Testis (tissue), 3 donors: Measurements from ENCODE around the gene AARS2. TPM values are rescaled to one million over a fixed set of nuclear protein-coding genes. Genes with fewer than 3 reads are reported as not detected.
"Not testable (repeated sequence)": the region's sequence is repeated elsewhere in the genome, so short reads cannot be mapped to it uniquely, and the experiment has no call there.

ENCODE experiments used
- DNase-seq: peaks from one replicate; pipeline ENCODE4 v3.0.0-alpha.2; 2019
- H3K27ac ChIP-seq, 2 donors: fragments of 200-600 bp; sonication (generic); one replicate each; pipeline ENCODE4 v1.5.1; 2019
- H3K27me3 ChIP-seq: fragments of 200-600 bp; sonication (generic); one replicate; pipeline ENCODE4 v1.5.1; 2019
- H3K36me3 ChIP-seq: fragments of 200-600 bp; sonication (generic); one replicate; pipeline ENCODE4 v1.5.1; 2017; ENCODE audit warnings: low read depth; ENCODE audit errors: missing control alignments
- H3K4me1 ChIP-seq: fragments of 200-600 bp; sonication (generic); one replicate; pipeline ENCODE4 v1.5.1; 2019
- H3K4me3 ChIP-seq, 2 donors: fragments of 200-600 bp; sonication (generic); one replicate each; pipeline ENCODE4 v1.5.1; 2017 to 2019
- H3K9me3 ChIP-seq: fragments of 200-600 bp; sonication (generic); one replicate; pipeline ENCODE4 v1.5.1; 2017
- POLR2A ChIP-seq: fragments of 450-650 bp; IDR thresholded peaks from one replicate; pipeline ENCODE4 v1.6.1; 2017; ENCODE audit warnings: antibody characterized with exemption, mild to moderate bottlenecking, moderate library complexity
- WGBS, 2 donors: methylation state at CpG; one replicate each; pipeline ENCODE4 v1.1.5; 2018; 5-methylcytosine and 5-hydroxymethylcytosine counted together
- intact Hi-C: fragments of 100-400 bp; cut with DNase I; formaldehyde crosslinking; loops from one replicate; pipeline ENCODE4 v1.15.1; 2023; ENCODE audit warnings: low total_unique reads
- polyA plus RNA-seq: library from polyadenylated mRNA; stranded (reverse); fragments of 350-450 nt; fragmentation: Illumina TruSeq; extraction: RNeasy Lipid Tissue Mini Kit (QIAGEN cat#74804); gene quantifications from one replicate; pipeline ENCODE4 v1.2.3, GENCODE V29; 2014; ENCODE audit warnings: low read depth, low replicate concordance; ENCODE audit not compliant: insufficient read depth
- total RNA-seq, 2 donors: library from RNA; depleted of rRNA; stranded (reverse); fragments of >200 nt; gene quantifications; one replicate each; pipeline ENCODE4 v1.2.3, GENCODE V29; 2016
- TF ChIP-seq, protein P1 (sequence below), 3 experiments: fragments of 450-650 bp in 2 of 3; fragments of 200-600 bp in 1 of 3; sonication (generic) in 1 of 3; IDR thresholded peaks; one replicate each; pipeline ENCODE4 v1.5.1; 2016 to 2019; ENCODE audit warnings: antibody characterized with exemption in 3 of 3, mild to moderate bottlenecking in 2 of 3, moderate library complexity in 1 of 3

AARS2 gene
- total and polyA plus RNA-seq, 3 donors from 2014 or later, result 6.2 to 14.6 (median 13.4) TPM

DNA sequence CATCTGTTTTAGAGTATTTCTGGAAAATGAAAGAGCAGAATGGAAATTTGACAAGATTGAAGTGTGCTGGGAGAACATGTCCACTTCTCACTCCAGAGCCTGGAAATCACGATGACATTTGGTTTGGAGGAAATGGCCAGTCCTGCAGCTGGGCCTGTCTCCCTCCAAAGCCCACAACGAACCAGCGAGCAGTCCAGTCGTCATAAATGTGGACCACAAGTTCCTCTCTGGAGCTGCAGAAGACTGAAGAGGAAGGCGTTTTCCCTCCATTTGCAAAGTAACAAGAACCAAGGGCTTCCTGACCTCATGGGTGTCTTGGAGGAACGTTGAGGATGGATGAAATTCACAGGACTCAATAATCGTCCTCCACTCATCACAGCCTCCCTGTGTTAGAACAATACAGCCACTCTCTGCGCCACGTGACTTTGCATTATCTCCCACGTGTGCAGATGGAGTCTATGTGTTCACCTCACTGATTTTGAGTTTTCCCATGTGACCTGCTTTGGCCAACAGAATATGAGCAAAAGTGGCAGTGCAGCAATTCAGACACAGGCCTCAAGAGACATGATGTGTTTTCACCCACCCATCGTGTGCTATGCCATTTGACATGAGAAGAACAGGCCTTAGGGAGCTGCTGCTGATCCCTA lies 20.2 kb upstream of the AARS2 start:
- no peak overlapping the region for H3K4me3 ChIP-seq
- no peaks in the 10 kb centered on the region for H3K9me3 ChIP-seq
- H3K27ac ChIP-seq, result no peak overlapping the region
- H3K27me3 ChIP-seq, result no peaks in the 10 kb centered on the region
- H3K36me3 ChIP-seq, result no peaks in the 10 kb centered on the region
- no peak for DNase-seq
- TF ChIP-seq, protein P1, sequence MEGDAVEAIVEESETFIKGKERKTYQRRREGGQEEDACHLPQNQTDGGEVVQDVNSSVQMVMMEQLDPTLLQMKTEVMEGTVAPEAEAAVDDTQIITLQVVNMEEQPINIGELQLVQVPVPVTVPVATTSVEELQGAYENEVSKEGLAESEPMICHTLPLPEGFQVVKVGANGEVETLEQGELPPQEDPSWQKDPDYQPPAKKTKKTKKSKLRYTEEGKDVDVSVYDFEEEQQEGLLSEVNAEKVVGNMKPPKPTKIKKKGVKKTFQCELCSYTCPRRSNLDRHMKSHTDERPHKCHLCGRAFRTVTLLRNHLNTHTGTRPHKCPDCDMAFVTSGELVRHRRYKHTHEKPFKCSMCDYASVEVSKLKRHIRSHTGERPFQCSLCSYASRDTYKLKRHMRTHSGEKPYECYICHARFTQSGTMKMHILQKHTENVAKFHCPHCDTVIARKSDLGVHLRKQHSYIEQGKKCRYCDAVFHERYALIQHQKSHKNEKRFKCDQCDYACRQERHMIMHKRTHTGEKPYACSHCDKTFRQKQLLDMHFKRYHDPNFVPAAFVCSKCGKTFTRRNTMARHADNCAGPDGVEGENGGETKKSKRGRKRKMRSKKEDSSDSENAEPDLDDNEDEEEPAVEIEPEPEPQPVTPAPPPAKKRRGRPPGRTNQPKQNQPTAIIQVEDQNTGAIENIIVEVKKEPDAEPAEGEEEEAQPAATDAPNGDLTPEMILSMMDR (IDR thresholded peaks at IDR 0.05), result no peak
- TF ChIP-seq POLR2A, result no peak
- intact Hi-C loops, result no loop called here
- 79 to 80% methylated on average over 11 of the region's 11 CpGs for WGBS, 2 donors
- no peaks in the 10 kb centered on the region for H3K4me1 ChIP-seq

DNA sequence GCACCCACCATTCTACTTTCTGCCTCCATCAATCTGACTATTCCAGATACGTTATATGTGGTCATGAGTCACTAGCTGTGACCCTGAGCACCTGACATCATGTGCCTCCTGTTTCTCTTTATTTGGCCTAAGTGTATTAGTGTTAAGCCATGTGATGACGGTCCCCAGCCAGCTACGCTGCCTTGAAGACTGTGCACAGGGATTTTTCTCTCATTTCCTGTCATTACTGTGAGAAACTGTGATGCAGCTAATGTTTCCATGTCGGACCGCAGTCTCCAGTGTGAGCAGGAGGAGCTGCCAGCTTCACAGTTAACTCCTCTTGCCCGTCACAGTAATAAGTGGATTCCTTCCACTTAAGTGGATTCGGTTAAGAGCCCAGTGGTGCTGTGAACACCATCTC lies 19.4 kb upstream of the AARS2 start:
- intact Hi-C loops, result no loop called here
- 77 to 85% methylated on average over 7 of the region's 7 CpGs for WGBS, 2 donors
- no peak for DNase-seq

DNA sequence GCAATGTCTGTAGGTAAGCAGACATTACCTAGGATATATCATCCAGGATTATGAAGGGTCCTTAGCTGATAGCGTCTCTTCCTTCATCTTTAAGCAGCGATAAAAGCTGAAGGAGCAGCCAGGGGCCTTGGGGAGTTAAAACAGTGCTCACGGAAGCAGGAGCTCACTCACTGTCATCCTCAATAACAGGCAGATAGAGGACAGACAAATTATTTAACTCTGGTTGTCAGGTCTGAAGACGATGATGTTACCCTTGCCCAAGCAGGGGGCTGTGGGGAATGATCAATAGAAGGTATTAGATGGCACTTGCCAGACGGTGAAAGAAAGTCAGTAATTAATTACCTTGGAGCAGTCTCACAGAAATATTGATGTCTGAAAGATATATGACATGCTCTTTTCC lies 16.7 kb upstream of the AARS2 start:
- H3K27me3 ChIP-seq, result no peaks in the 10 kb centered on the region
- H3K4me3 ChIP-seq, result no peak overlapping the region
- H3K9me3 ChIP-seq, result no peaks in the 10 kb centered on the region

More for the DNA sequence above, 19.4 kb upstream of the AARS2 start:
- Histone ChIP-seq H3K27me3 (no peaks in the 10 kb centered on the region), H3K4me1 (no peaks in the 10 kb centered on the region), H3K9me3 (no peaks in the 10 kb centered on the region), H3K36me3 (no peaks in the 10 kb centered on the region), H3K4me3 (no peak overlapping the region), H3K27ac (no peak overlapping the region)
- TF ChIP-seq, protein P1 (IDR thresholded peaks at IDR 0.05), result no peak
- TF ChIP-seq POLR2A, result no peak

GRCh38 chr6:44328203-44328602 lies 15.1 kb upstream of the AARS2 start:
- H3K9me3 ChIP-seq, H3K4me3 ChIP-seq, H3K4me1 ChIP-seq, intact Hi-C loops, DNase-seq, H3K27me3 ChIP-seq, H3K36me3 ChIP-seq, H3K27ac ChIP-seq: not testable (repeated sequence)
- WGBS, 2 donors, result 45 to 47% methylated on average over 7 of the region's 9 CpGs

More for the DNA sequence above, 16.7 kb upstream of the AARS2 start:
- intact Hi-C loops, result no loop called here
- WGBS, 2 donors, result 63 to 68% methylated on average over 5 of the region's 5 CpGs
- no peak for DNase-seq
- no peaks in the 10 kb centered on the region for H3K36me3 ChIP-seq
- H3K4me1 ChIP-seq, result no peaks in the 10 kb centered on the region
- H3K27ac ChIP-seq, result no peak overlapping the region
- no peak for TF ChIP-seq POLR2A
- TF ChIP-seq, protein P1 (IDR thresholded peaks at IDR 0.05), result no peak

- Histone ChIP-seq H3K9me3 (no peaks in the 10 kb centered on the region), H3K36me3 (no peaks in the 10 kb centered on the region), H3K27me3 (no peaks in the 10 kb centered on the region), H3K27ac (no peak overlapping the region), H3K4me3 (no peak overlapping the region), H3K4me1 (no peaks in the 10 kb centered on the region)
- 64 to 91% methylated on average over 2 of the region's 2 CpGs for whole genome bisulfite sequencing, 2 donors
- intact Hi-C loops, result no loop called here
- no peak for DNase-seq
- no peak for TF ChIP-seq POLR2A
- TF ChIP-seq, protein P1 (IDR thresholded peaks at IDR 0.05), result no peak
Measured at GRCh38 chr6:44327760-44328159, 14.6 kb upstream of the AARS2 start.
